AG08395 (cell line): ENCODE results near the gene C1QTNF5.

Experiments
- DNase-seq: peaks from one replicate; pipeline ENCODE4 v3.0.0; 2012; ENCODE audit warnings: mixed read lengths, low spot score

C1QTNF5 gene

DNA sequence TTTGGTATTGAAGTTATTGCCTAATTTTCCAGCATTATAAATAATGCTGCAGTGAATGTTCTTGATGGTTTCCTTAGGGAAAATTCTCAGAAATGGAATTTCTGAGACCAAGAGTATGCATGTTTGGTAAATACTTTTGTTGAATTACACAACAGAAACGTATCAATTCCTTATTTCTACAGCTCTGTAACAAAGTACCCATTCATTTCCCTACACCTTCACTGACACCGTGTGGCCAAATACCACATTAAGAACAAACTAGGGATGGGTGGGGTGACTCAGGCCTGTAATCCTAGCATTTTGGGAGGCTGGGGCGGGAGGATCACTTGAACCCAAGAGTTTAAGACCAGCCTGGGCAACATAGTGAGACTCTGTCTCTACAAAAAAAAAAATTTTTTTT, 45.5 kb downstream of the C1QTNF5 start:
- DNase-seq: no peak

DNA sequence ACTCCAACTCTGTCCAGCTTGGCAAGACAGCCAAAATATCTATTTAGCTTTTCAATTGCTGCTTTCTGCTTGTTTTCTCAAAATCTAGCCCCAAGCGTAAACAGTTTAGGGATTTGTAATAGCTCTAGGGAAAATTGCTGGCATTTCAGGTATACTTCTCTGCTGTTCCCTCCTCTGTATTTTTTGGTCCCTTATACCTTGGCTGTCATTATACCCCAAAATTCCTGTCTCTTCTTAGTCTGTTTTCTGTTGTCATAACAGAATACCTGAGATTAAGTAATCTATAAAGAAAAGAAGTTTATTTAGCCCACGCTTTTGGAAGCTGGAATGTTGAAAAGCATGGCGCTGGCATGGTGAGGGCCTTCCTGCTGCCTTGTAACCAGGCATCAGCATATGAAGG, 47.2 kb downstream of the C1QTNF5 start:
- no peak for DNase-seq

DNA sequence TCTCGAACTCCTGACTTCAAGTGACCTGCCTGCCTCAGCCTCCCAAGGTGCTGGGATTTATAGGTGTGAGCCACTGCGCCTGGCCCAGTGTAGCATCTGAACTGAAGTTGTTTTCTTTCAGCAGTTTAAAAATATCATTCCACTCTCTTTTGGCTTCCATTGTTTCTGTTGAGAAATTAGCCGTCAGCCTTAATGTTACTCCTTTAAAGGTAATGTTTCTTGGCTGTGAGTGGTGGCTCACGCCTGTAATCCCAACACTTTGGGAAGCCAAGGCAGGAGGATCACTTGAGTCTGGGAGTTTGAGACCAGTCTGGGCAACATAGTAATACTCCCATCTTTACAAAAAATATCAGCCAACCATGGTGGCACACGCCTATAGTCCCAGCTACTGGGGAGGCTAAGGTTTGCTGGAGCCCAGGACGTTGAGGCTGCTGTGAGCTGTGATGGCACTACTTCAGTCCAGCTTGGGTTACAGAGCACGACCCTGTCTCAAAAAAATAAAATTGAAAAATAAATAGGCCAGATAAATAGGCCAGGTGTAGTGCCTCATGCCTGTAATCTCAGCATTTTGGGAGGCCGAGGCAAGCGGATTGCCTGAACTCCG, 49.7 kb downstream of the C1QTNF5 start:
- no peak for DNase-seq
